NCI-H187 treated with DMSO at 0.1 percent for 48 hours (cell line): Measurements from ENCODE around the gene INTS4.
"Not testable (repeated sequence)": the region's sequence is repeated elsewhere in the genome, so short reads cannot be mapped to it uniquely, and the experiment has no call there.

Experiments
- DNase-seq: peaks from one replicate; lab custom pipeline; 2025; lab: John Stamatoyannopoulos, UW

INTS4 gene, protein sequence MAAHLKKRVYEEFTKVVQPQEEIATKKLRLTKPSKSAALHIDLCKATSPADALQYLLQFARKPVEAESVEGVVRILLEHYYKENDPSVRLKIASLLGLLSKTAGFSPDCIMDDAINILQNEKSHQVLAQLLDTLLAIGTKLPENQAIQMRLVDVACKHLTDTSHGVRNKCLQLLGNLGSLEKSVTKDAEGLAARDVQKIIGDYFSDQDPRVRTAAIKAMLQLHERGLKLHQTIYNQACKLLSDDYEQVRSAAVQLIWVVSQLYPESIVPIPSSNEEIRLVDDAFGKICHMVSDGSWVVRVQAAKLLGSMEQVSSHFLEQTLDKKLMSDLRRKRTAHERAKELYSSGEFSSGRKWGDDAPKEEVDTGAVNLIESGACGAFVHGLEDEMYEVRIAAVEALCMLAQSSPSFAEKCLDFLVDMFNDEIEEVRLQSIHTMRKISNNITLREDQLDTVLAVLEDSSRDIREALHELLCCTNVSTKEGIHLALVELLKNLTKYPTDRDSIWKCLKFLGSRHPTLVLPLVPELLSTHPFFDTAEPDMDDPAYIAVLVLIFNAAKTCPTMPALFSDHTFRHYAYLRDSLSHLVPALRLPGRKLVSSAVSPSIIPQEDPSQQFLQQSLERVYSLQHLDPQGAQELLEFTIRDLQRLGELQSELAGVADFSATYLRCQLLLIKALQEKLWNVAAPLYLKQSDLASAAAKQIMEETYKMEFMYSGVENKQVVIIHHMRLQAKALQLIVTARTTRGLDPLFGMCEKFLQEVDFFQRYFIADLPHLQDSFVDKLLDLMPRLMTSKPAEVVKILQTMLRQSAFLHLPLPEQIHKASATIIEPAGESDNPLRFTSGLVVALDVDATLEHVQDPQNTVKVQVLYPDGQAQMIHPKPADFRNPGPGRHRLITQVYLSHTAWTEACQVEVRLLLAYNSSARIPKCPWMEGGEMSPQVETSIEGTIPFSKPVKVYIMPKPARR

DNA sequence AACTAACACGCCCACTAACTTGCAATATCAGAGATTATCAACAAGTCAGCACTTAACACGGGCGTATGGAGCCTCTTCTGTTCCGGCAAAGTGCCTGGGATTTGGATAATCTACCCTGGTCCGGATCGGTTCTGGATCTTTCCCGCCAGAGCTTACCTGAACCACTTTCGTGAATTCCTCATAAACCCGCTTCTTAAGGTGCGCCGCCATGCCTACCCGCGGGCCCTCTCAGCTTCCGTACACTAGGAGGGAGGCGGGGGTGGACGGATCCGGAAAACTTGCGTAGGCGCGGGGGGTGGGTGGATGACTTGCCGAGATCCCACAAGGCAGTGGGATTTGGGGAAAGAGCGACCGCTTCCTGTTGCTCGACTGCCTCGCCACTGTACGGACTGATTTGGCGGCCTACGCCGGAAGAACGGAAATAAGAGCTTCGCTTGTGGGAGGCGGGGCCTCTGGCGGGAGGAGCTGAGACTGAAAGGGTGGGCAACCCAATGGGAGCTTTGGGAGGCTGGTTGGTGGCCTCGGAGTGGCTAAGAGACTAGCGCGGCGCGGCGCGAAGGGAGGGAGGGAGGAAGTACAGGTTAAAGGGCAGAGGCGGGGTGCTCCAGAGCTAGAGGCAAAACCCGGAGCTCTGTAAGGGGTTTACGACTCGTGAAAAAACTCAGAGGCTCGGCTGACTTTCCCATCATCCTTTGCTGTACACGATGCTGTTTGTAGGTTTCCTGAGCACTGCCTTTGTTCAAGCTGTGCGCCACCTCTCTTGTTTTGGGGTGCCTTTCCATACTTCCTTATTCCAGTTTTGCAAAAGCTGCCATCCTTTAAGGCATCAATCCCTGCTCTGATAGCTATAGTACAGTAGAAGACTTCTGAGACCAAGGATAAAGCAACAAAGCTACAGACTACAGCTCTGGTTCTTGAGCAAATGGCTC lies at the start of gene INTS4:
Gene INTS4 (minus strand): TSS at position 235 of the 929 bp plus-strand sequence. CDS start 25 bp downstream, at position 210.
- peak; percentile 98 for DNase-seq

DNA sequence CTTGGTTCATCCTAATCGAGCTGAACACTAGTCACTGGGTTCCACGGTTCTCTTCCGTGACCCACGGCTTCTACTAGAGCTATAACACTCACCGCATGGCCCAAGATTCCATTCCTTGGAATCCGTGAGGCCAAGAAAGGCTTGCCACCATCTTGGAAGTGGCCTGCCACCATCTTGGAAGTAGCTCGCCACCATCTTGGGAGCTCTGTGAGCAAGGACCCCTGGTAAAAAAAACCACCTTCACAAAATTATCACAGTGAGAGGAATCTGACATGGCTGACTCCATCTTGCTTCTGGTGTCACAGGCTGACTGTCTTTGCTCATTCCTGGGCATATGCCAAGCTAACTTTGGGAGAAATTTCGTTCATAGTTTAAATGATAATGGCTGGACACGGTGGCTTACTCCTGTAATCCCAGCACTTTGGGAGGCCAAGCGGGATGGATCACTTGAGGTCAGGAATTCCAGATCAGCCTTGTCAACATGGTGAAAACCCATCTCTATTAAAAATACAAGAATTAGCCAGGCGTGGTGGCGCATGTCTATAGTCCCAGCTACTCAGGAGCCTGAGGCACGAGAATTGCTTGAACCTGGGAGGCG lies 47.5 kb upstream of the INTS4 start:
- no peak for DNase-seq

DNA sequence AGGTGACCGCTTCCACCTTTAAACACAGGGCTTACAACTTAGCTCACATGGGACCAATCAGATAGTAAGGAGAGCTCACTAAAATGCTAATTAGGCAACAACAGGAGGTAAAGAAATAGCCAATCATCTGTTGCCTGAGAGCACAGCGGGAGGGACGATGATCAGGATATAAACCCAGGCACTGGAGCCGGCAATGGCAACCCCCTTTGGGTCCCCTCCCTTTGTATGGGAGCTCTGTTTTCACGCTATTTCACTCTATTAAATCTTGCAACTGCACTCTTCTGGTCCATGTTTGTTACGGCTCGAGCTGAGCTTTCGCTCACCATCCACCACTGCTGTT lies 46.9 kb upstream of the INTS4 start:
- DNase-seq = not testable (repeated sequence)

DNA sequence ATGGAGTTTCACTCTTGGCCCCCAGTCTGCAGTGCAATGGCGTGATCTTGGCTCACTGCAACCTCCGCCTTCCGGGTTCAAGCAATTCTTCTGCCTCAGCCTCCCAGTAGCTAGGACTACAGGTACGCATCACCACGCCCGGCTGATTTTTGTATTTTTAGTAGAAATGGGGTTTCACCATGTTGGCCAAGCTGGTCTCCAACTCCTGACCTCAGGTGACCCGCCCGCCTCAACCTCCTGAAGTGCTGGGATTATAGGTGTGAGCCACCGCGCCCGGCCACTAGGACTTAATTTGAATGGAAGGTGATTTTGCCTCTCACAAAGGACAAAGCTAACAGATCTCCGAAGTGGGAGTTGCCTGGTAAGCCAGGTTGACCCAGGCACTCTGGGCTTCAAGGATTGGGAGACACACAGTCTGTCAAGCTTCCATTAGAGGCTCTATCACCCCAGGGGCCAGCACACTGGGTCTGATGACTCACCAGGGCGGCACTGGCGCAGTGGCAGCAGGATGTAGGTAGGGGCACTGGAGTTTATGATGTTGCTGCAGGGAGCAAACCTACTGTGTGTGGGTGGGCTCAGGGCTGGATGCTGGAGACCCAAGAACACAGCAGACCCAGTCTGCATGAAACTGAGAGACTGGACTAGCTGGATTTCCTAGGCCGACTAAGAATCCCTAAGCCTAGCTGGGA lies 46.4 kb upstream of the INTS4 start:
- no peak for DNase-seq

DNA sequence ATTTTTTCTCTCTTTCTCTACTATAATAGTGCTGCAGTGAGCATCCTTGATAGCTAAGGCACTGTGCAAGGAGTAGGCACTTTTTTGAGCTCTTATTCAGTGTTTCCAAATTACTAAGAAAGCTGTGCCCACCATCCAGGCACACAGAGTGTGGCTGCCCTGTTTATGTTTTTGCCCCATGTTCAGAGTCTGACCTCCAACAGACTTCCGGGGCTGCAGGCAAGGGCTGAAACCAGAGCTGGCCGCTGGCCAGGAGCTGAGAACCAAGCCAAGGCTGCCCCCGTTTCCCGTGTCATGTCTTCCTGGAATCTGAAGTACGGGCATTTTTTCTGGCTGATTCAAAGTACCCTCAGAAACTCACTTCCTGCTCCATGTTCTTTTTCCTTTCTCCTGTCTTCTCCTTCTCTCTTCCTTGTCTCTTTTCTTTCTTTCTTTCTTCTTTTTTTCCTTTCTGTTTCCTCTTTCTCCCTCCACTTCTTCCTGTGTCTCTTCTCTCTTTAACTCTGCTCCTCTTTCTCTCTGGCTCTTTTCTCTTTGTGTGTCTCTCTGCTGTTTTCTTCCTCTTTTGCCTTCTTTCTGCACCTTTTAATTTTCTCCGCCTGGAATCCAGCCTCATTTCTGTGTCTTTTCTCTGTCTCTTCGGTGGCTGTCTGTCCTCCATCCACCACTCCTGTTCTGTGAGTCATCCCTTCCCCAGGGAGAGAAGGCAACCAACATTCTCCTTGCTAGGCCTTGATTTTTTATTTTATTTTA lies 45.6 kb upstream of the INTS4 start:
- no peak for DNase-seq

DNA sequence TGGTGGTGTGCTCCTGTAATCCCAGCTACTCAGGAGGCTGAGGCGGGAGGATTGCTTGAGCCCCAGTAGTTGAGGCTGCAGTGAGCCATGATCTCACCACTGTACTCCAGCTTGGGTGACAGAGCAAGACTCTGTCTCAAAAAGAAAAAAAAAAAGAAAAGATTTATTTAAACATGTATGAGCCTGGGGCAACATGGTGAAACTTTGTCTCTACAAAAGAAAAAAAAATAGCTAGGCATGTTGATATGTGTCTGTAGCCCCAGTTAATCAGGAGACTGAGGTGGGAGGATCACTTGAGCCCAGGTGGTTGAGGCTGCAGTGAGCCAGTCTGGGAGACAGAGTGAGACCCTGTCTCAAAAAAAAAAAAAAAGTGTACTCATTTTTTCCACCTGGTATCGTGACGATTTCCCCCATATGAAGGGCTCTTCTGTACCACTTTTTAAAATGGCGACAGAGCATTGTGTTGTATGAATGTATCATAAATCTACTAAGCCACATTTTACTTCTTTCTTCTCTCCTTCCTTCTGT lies 45.0 kb upstream of the INTS4 start:
- no peak for DNase-seq

DNA sequence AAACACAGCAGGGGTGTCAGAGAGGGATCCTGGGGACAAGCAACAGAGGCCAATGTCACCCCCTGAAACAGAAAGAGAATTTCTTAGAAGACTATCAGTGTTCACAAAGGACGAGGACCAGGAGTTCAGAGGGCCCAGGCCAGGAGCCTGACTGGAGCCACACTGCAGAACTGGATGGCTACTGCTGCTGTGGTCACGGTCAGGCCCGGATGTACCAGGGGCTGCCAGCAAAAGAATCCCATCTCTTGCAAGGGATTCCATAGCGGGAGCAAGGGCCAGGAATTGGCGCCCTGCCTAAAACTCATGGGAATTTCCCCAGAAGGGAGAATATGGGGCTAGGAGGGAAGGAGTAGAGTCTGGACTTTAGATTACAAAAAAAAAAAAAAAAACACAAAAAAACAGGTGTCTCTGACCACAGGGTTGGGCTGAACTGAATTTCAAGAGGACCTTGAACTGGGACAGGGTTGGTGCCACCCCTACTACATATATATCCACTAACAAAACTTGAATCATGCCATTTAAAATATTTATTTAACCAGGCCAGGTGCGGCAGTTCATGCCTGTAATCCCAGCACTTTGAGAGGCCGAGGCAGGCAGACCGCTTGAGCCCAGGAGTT lies 44.3 kb upstream of the INTS4 start:
- no peak for DNase-seq

DNA sequence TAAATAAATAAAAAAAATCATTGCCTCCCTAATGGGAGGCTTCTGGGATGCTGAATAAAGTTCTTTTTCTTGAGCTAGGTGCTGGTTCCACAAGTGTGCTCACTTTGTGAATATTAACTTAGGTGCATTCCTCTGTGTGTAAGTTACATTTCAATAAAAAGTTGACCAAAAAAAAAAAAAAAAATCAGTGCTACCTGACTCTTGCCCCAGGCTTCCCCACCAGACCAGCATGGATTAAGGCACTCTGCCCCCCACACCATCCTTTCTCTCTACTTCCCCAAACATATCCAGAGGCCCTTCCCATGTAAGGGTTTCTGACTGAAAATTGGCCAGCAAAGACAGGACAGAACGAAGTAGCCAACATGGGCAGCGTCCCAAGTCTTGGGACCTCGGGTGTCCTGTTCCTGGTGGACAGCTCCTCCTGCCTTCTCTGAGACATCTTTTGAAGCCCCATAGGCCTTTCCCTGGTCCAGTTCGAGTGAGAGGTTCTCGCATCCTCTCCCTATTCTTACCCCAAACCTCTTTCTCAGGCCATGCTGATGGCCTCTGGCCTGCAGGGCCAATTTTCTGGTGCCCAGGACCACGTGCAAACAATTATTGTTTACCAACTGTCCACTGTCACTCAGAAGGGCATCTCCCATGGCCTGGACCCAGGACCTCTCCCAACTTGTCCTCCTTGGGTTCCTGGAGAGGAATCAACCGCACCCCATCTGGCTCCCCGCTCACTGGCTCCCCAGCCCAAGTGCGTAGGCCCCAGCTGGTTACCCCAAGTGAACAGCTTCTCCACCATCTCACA lies 43.6 kb upstream of the INTS4 start:
- no peak for DNase-seq

DNA sequence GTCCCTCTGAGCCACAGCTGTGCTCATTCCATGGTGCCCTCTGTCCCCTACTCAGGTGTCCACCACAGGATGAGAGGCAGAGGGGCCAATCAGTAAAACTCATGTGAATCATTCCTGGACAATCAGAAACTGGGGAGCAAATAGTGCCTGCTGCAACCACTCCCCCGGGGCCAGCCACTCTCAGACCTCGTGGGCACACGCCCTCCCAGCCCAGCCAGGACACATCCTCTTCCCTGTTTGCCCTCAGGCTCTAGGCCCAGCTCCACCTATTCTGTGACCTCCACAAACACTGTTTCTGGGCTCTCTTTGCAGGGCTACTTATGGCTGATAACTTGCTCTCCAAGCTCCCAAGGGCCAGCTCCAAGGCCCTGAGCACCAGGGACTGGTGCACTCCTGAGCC lies 42.6 kb upstream of the INTS4 start:
- no peak for DNase-seq

DNA sequence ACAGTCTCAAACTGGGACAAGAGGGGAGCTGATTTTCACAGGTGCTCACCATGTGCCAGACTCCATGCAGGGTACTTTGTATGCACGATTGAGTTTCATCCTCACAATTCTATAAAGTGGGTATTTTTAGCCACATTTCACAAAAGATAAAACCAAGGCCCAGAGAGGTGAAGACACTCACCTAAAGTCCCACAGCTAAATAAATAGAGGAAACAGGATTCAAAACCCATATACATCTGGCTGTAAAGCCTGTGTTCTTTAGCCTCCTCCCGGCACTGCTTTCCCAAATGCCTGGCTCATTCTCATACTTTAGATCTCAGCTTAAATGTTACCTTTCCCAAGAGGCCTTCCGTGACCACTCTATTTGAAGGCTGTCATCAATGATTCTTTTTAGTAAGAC lies 41.8 kb upstream of the INTS4 start:
- no peak for DNase-seq

DNA sequence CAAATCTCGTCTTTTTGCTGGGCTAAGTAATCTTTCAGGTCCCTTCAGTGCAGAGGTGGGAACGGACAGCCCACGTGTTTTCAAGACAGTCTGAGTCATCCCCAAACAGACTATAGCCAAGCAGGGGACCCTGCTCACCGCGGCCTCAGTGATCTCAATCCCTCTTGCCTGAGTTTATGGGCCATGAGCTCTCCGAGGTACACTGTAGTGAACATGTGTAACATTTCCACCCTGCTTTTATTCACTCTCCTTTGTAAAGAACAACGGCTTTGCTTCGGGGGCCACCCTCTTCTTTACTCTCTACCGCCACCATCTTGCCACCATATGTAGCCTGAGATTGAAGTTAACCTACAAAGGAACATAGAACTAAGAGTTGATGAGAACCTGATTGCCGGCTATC lies 40.2 kb upstream of the INTS4 start:
- no peak for DNase-seq

DNA sequence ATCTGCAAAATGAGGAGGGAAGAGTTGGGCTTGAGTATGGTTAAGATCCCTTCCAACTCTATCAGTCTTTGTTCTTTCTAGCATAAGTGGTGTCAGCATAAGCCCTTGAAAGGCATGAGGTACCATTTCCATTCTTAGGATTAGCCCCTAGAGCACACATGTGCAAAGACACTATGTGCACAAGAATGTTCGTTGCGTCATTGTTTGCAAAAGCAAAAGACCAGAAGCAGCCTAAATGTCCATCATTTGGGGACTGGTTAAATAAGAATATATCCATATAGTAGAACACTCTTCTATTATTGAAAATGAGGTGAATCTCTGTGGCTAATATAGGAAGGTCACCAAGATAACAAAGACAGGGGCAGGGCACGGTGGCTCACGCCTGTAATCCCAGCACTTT lies 38.6 kb upstream of the INTS4 start:
- DNase-seq = no peak

DNA sequence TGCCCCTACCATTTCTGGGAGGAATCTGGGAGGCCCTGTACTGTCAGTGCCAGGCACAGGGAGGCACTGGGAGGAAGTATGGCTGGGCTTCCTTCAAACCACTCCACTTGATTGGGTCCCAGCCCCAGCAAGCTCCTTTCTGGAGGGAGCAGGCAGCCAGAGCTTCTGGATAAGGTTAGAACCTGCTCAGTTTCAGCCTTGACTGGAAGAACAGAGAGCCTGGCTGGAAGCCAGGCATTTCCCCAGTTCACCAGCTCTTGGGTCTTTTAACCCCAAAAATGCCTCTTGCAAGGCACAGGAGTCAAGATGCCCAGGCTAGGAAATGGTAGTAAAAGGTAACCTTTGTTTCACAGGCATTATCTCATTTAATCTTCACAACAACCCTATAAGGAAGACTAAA lies 37.6 kb upstream of the INTS4 start:
- DNase-seq = no peak

DNA sequence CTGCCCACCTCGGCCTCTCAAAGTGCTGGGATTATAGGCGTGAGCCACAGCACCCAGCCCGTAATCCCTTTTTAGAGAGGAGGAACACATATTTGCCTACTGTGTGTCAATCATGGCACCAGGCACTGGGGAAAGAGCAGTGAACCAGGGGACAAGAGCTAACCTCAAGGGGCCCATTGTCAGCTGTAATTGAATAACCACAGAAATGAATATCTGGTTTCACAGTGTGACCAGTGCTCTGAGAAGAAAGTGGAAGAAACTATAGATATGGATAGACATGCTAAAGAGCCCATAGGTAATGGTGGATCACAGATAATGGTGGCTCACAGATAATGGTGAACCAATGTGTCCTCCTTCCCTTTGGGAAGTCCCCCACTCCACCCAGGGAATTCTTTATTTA lies 37.2 kb upstream of the INTS4 start:
- no peak for DNase-seq

DNA sequence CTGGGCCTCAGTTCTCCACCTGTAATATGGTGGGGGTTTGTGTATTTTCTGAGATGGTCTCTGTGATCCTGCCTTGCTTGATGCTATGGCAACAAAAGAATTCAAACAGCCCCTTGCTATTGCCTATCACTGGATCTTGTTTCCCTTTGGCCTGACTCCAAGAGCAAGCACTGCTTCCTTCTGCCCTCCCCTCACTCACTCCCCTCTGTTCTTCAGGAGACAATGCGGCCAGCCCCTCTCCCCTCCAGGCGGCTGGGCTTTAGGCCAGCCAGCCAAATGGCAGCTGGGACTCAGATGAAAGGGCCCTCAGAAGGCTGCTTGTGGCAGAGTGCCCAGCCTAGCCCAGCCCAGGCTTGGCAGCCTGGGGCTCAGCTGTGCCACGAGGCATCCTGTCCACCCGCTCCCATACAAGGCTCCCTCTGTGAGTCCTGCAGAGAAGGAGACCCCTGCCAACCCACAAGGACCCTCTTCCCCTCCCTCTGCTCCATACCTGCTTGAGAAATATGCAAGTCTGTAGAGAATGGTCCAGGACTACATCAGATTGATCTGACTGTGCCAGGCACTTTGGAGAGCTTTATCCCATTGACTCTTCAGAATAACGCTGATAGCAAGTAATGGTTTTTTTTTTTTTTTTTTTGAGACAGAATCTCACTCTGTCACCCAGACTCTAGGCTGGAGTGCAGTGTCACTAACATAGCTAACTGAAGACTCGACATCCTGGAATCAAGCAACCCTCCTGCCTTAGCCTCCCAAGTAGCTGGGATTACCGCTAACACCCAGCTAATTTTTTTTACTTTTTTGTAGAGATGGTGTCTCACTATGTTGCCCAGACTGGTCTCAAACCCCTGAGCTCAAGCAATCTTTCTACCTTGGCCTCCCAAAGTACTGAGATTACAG lies 36.2 kb upstream of the INTS4 start:
- DNase-seq = peak; percentile 23

DNA sequence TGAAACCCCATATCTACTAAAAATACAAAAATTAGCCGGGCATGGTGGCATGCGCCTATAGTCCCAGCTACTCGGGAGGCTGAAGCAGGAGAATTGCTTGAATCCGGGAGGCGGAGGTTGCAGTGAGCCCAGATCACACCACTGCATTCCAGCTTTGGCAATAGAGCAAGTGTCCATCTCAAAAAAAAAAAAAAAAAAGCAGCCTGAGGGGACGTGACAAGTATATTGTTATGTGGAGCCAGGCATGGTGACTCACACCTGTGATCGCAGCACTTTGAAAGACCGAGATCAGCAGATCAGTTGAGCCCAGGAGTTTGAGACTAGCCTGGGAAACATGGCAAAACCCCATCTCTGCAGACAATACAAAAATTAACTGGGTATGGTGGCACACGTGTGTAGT lies 34.0 kb upstream of the INTS4 start:
- DNase-seq = not testable (repeated sequence)

DNA sequence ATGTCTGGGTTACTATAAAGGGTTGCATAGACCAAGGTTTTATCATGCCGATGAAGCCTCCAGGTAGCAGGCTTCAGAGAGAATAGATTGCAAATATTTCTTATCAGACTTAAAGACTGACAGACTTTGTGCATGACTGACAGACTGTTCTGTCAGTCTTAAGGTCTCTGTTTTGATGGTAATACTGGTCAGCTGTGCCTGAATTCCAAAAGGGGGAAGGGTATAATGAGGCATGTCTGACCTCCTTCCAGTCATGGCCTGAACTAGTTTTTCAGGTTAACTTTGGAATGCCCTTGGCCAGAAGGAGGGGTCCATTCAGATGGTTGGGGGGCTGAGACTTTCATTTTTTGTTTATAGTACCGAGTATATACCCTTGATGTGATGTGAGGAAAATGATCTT lies 33.3 kb upstream of the INTS4 start:
- DNase-seq = no peak

DNA sequence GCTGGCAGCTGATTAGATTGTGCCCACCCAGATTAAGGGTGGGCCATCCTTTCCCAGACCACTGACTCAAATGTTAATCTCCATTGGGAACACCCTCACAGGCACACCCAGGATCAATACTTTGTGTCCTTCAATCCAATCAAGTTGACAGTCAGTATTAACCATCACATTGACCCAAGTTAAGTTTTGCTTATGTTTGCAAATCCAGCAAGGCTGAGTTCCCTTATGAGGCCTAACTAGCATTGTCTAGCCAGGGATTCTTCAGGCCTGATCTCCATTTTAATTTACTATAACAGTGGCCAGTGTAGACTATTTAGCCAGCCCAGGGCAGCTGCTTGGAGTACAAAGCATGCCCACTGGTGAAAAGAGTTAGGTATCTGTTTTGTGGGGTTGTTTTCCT lies 30.9 kb upstream of the INTS4 start:
- no peak for DNase-seq
